ENCODE measurements around the gene FAM8A1.

Gene FAM8A1, protein sequence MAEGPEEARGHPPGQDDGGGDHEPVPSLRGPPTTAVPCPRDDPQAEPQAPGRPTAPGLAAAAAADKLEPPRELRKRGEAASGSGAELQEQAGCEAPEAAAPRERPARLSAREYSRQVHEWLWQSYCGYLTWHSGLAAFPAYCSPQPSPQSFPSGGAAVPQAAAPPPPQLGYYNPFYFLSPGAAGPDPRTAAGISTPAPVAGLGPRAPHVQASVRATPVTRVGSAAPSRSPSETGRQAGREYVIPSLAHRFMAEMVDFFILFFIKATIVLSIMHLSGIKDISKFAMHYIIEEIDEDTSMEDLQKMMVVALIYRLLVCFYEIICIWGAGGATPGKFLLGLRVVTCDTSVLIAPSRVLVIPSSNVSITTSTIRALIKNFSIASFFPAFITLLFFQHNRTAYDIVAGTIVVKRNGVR
- total RNA-seq: 35.4 to 51.5 (median 51.3) reads per million in 3 donors

DNA sequence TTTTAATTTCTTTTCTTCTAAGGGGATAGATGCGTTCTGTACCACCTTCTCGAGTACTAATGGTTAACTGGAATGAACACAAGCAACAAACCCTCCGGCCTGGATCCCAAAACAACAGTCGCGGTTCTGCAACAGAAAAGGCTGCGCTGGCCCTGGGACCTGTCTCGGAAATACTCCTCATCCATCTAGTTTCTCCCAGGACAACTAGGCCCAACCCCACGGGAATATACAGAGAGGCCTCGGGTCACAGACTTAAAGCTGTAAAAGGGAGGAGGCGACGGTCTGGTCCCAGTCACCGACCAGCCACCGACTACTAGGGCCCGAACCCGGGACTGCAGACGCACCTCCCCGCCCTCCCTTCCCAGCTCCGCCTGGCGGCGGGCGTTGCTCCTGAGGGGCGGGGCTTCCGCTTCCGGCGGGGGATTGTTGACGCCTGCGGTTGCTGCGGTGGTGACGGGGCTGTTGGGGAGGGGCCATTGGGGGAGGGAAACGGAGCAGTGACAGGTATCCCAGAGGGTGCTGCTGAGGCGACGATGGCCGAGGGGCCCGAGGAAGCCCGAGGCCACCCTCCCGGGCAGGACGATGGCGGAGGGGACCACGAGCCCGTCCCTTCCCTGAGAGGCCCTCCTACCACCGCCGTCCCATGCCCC, at the start of gene FAM8A1:
TSS of gene FAM8A1 (plus strand) at position 426 of the 650 bp plus-strand sequence. CDS start at position 534, 108 bp downstream.
- peak; percentile 88 to 92 (median 92) for DNase-seq
- H3K4me3 ChIP-seq (ENCODE audit: insufficient read depth, low read depth, low read length, poor library complexity, severe bottlenecking): peak within 1 kb of the TSS; percentile 85

DNA sequence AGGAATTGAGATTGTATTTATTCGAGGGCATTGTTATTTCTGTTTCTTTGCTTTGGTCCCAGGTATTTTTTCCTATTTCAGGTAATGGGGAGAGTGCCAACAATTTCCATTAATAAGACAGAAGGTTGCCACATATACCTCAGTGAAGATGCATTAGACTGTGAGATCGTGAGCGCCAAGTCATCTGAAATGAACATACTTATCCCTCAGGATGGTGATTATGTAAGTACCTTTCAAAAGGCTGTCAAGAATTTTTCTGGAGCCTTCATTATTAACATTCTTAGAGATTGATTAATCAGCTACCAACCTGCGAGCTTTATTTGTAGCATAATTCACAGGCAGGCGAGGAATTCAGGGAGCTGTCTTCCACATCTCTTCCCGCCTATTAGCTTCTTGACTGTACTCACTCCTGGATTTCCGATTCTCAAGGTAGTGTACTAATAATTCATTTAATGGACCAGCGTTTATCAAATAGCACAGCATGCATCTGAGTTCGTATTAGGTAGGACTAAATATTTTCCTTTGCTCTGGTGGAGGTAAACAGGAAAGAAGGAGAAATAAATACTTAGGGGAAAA, 48.6 kb upstream of the FAM8A1 start:
- Histone ChIP-seq H3K4me3 (ENCODE audit: insufficient read depth, low read depth, low read length, poor library complexity, severe bottlenecking) (no peak overlapping the region), H3K27ac (ENCODE audit: insufficient read depth, low read length, poor library complexity, severe bottlenecking) (no peak overlapping the region), H3K36me3 (ENCODE audit: control insufficient read depth, insufficient read depth, low read length) (no peaks in the 10 kb centered on the region), H3K4me1 (ENCODE audit: control insufficient read depth, insufficient read depth, low read length, poor library complexity, severe bottlenecking) (no peaks in the 10 kb centered on the region), H3K9me3 (ENCODE audit: control insufficient read depth, low read length) (no peaks in the 10 kb centered on the region), H3K27me3 (replicated peaks; ENCODE audit: control insufficient read depth, insufficient read depth, low read length, poor library complexity, severe bottlenecking) (no peaks in the 10 kb centered on the region)
- no peak for DNase-seq

More for the DNA sequence above, at the start of gene FAM8A1:
- Histone ChIP-seq H3K36me3 (ENCODE audit: control insufficient read depth, insufficient read depth, low read length) (peaks cover 4% of the 10 kb centered on the region), H3K27ac (ENCODE audit: insufficient read depth, low read length, poor library complexity, severe bottlenecking) (peak within 1 kb of the TSS; percentile 87), H3K27me3 (replicated peaks; ENCODE audit: control insufficient read depth, insufficient read depth, low read length, poor library complexity, severe bottlenecking) (no peaks in the 10 kb centered on the region), H3K9me3 (ENCODE audit: control insufficient read depth, low read length) (no peaks in the 10 kb centered on the region), H3K4me1 (ENCODE audit: control insufficient read depth, insufficient read depth, low read length, poor library complexity, severe bottlenecking) (peaks cover 4% of the 10 kb centered on the region)

DNA sequence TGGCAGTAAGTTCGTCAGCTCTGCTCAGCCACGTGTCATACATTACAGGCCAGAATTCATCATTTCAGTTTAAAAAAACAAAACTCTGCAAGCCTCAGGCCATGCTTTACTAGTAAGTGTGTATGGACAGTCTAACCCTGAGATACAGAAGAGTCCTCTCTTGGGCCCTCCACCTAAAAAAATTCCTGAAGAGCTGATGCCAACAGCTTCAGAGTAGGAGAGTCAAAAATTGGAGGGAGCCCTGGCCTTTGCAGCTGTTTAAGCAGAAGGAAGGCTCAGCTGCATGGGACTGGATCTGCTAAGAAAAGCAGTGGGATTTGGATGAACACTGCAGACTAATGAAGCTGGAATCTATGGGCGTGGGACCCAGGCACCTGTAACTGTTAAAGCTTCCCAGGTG, 47.2 kb upstream of the FAM8A1 start:
- no peaks in the 10 kb centered on the region for H3K9me3 ChIP-seq (ENCODE audit: control insufficient read depth, low read length)
- no peak overlapping the region for H3K27ac ChIP-seq (ENCODE audit: insufficient read depth, low read length, poor library complexity, severe bottlenecking)
- no peak overlapping the region for H3K4me3 ChIP-seq (ENCODE audit: insufficient read depth, low read depth, low read length, poor library complexity, severe bottlenecking)
- no peaks in the 10 kb centered on the region for H3K36me3 ChIP-seq (ENCODE audit: control insufficient read depth, insufficient read depth, low read length)
- no peaks in the 10 kb centered on the region for H3K4me1 ChIP-seq (ENCODE audit: control insufficient read depth, insufficient read depth, low read length, poor library complexity, severe bottlenecking)
- no peaks in the 10 kb centered on the region for H3K27me3 ChIP-seq (replicated peaks; ENCODE audit: control insufficient read depth, insufficient read depth, low read length, poor library complexity, severe bottlenecking)
- no peak for DNase-seq

DNA sequence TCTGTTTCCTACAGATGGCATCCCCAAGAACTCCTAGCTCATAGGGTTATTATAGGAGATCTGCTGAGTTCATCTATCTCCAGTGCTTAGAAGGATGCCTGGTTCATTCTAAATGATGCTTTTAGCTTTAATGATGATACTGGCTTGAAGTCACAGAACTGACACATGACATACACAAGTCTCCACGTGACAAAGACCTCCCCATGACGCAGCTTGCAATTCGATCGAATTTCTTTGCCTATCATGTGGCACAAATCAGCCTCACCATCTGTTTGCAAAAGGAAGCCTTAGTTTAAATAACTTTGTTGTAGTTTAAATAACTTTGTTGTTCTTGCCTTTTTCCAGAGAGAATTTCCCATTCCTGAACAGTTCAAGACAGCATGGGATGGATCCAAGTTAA, 44.1 kb upstream of the FAM8A1 start:
- Histone ChIP-seq H3K4me1 (ENCODE audit: control insufficient read depth, insufficient read depth, low read length, poor library complexity, severe bottlenecking) (no peaks in the 10 kb centered on the region), H3K9me3 (ENCODE audit: control insufficient read depth, low read length) (no peaks in the 10 kb centered on the region), H3K36me3 (ENCODE audit: control insufficient read depth, insufficient read depth, low read length) (no peaks in the 10 kb centered on the region), H3K27ac (ENCODE audit: insufficient read depth, low read length, poor library complexity, severe bottlenecking) (no peak overlapping the region), H3K4me3 (ENCODE audit: insufficient read depth, low read depth, low read length, poor library complexity, severe bottlenecking) (no peak overlapping the region), H3K27me3 (replicated peaks; ENCODE audit: control insufficient read depth, insufficient read depth, low read length, poor library complexity, severe bottlenecking) (no peaks in the 10 kb centered on the region)
- DNase-seq: no peak

DNA sequence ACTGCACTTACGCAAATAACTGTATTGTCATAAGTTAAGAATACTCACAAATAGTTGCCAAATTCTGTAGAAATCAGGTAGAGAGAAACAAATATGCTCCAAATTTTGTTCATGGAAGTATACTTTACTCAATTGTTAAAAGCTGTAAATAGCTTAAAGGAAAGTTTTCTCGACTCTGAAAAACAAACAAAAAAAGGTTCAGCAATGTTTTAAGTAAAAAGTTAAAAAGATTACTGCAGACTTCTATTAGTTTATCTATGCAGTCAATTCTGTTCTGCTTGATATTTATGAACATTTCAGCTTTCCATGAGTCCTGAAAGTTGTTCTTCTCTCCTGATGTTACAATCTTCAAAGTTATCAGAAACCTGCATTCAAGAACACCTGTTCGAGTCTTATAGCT, 37.5 kb upstream of the FAM8A1 start:
- Histone ChIP-seq H3K4me1 (ENCODE audit: control insufficient read depth, insufficient read depth, low read length, poor library complexity, severe bottlenecking) (no peaks in the 10 kb centered on the region), H3K4me3 (ENCODE audit: insufficient read depth, low read depth, low read length, poor library complexity, severe bottlenecking) (no peak overlapping the region), H3K36me3 (ENCODE audit: control insufficient read depth, insufficient read depth, low read length) (no peaks in the 10 kb centered on the region), H3K9me3 (ENCODE audit: control insufficient read depth, low read length) (no peaks in the 10 kb centered on the region), H3K27ac (ENCODE audit: insufficient read depth, low read length, poor library complexity, severe bottlenecking) (no peak overlapping the region), H3K27me3 (replicated peaks; ENCODE audit: control insufficient read depth, insufficient read depth, low read length, poor library complexity, severe bottlenecking) (no peaks in the 10 kb centered on the region)
- DNase-seq: no peak

DNA sequence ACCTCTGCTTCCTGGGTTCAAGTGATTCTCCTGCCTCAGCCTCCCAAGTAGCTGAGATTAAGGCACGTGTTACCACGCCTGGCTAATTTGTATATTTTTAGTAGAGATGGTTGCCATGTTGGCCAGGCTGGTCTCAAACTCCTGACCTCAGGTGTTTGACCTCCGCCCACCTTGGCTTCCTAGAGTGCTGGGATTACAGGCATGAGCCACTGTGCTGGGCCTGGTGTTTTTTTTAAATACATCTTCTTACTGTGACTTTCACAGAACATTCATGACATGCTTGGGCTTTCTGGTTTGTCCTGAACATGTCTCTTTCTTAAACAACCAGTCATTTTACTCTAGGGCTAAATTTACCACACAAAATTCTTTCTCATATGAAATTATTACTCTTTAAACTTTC, 34.7 kb upstream of the FAM8A1 start:
- no peak for DNase-seq
- H3K36me3 ChIP-seq (ENCODE audit: control insufficient read depth, insufficient read depth, low read length): no peaks in the 10 kb centered on the region
- no peaks in the 10 kb centered on the region for H3K9me3 ChIP-seq (ENCODE audit: control insufficient read depth, low read length)
- H3K27me3 ChIP-seq (replicated peaks; ENCODE audit: control insufficient read depth, insufficient read depth, low read length, poor library complexity, severe bottlenecking): no peaks in the 10 kb centered on the region
- H3K27ac ChIP-seq (ENCODE audit: insufficient read depth, low read length, poor library complexity, severe bottlenecking): no peak overlapping the region
- no peak overlapping the region for H3K4me3 ChIP-seq (ENCODE audit: insufficient read depth, low read depth, low read length, poor library complexity, severe bottlenecking)
- no peaks in the 10 kb centered on the region for H3K4me1 ChIP-seq (ENCODE audit: control insufficient read depth, insufficient read depth, low read length, poor library complexity, severe bottlenecking)

DNA sequence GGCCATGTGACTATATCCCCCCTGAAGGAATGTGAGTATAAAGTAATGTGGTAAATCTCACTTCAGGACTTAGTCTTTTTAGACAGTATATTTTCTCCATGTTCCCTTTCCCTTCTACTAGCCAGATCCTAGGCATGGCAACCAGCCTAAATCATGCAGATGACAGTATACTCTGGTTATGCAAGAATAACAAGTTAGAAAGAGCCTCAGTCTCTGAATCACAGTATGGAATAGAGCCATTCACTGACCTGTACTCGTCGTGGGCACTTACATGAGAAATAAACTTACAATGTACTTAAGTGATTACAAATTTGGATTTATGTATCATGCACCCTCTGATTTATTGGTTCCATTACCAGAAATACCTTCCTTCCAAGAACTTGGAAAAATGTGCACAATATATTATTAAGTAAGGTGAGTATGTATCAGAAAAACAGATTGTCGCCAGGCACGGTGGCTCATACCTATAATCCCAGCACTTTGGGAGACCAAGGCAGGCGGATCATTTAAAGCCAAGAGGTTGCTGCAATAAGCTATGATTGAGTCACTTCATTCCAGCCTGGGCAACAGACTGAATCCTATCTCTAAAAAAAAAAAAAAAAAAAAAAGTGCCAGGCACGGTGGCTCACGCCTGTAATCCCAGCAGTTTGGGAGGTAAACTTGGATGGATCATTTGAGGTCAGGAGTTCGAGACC, 25.1 kb upstream of the FAM8A1 start:
- no peak for DNase-seq
- peaks cover 4% of the 10 kb centered on the region for H3K9me3 ChIP-seq (ENCODE audit: control insufficient read depth, low read length)
- H3K27ac ChIP-seq (ENCODE audit: insufficient read depth, low read length, poor library complexity, severe bottlenecking): no peak overlapping the region
- no peak overlapping the region for H3K4me3 ChIP-seq (ENCODE audit: insufficient read depth, low read depth, low read length, poor library complexity, severe bottlenecking)
- no peaks in the 10 kb centered on the region for H3K36me3 ChIP-seq (ENCODE audit: control insufficient read depth, insufficient read depth, low read length)
- H3K27me3 ChIP-seq (replicated peaks; ENCODE audit: control insufficient read depth, insufficient read depth, low read length, poor library complexity, severe bottlenecking): peaks cover 5% of the 10 kb centered on the region
- no peaks in the 10 kb centered on the region for H3K4me1 ChIP-seq (ENCODE audit: control insufficient read depth, insufficient read depth, low read length, poor library complexity, severe bottlenecking)

DNA sequence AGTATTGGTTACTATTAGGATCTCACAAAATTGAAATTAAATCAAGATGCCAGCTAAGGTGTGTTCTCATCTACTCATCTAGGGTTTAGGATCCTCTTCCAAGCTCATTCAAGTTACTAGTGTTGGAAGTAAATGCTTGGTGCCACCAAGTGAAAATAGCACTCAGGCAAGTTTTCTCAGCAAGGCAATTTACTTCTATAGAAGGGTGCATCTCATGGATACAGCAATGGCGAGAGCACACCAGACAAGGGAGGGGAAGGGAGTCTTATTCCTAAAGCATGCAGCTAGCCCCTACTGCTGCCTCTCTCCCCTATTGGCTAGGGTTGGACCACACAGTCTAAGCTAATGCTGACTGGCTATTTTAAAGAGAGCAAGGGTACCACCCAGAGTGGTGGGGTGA, 23.0 kb upstream of the FAM8A1 start:
- H3K27me3 ChIP-seq (replicated peaks; ENCODE audit: control insufficient read depth, insufficient read depth, low read length, poor library complexity, severe bottlenecking): peaks cover 10% of the 10 kb centered on the region
- H3K4me3 ChIP-seq (ENCODE audit: insufficient read depth, low read depth, low read length, poor library complexity, severe bottlenecking): no peak overlapping the region
- no peak overlapping the region for H3K27ac ChIP-seq (ENCODE audit: insufficient read depth, low read length, poor library complexity, severe bottlenecking)
- H3K9me3 ChIP-seq (ENCODE audit: control insufficient read depth, low read length): peaks cover 4% of the 10 kb centered on the region
- DNase-seq: no peak
- no peaks in the 10 kb centered on the region for H3K36me3 ChIP-seq (ENCODE audit: control insufficient read depth, insufficient read depth, low read length)
- H3K4me1 ChIP-seq (ENCODE audit: control insufficient read depth, insufficient read depth, low read length, poor library complexity, severe bottlenecking): no peaks in the 10 kb centered on the region

DNA sequence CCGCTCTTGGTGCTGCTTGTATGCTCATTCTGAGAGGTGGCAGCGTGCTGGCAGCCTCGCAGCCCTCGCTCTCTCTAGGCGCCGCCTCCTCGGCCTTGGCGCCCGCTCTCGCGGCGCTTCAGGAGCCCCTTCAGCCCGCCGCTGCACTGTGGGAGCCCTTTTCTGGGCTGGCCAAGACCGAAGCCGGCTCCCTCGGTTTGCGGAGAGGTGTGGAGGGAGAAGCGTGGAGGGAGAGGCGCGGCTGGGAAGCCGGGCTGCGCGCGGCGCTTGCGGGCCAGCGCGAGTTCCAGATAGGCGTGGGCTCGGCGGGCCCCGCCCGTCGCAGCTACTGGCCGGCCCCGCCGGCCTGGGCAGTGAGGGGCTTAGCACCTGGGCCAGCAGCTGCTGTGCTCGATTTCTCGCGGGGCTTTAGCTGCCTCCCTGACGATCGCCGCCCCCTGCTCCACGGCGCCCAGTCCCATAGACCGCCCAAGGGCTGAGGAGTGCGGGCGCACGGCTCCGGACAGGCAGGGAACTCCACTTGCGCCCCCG, 19.5 kb upstream of the FAM8A1 start:
- peak overlapping the region; percentile 53 for H3K4me3 ChIP-seq (ENCODE audit: insufficient read depth, low read depth, low read length, poor library complexity, severe bottlenecking)
- H3K27ac ChIP-seq (ENCODE audit: insufficient read depth, low read length, poor library complexity, severe bottlenecking): no peak overlapping the region
- H3K9me3 ChIP-seq (ENCODE audit: control insufficient read depth, low read length): peaks cover 4% of the 10 kb centered on the region
- peaks cover 5% of the 10 kb centered on the region for H3K27me3 ChIP-seq (replicated peaks; ENCODE audit: control insufficient read depth, insufficient read depth, low read length, poor library complexity, severe bottlenecking)
- H3K36me3 ChIP-seq (ENCODE audit: control insufficient read depth, insufficient read depth, low read length): no peaks in the 10 kb centered on the region
- no peak for DNase-seq
- peaks cover 3% of the 10 kb centered on the region for H3K4me1 ChIP-seq (ENCODE audit: control insufficient read depth, insufficient read depth, low read length, poor library complexity, severe bottlenecking)
